ENCODE data around the gene GAB3.

GAB3 gene, protein sequence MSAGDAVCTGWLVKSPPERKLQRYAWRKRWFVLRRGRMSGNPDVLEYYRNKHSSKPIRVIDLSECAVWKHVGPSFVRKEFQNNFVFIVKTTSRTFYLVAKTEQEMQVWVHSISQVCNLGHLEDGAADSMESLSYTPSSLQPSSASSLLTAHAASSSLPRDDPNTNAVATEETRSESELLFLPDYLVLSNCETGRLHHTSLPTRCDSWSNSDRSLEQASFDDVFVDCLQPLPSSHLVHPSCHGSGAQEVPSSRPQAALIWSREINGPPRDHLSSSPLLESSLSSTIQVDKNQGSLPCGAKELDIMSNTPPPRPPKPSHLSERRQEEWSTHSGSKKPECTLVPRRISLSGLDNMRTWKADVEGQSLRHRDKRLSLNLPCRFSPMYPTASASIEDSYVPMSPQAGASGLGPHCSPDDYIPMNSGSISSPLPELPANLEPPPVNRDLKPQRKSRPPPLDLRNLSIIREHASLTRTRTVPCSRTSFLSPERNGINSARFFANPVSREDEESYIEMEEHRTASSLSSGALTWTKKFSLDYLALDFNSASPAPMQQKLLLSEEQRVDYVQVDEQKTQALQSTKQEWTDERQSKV

DNA sequence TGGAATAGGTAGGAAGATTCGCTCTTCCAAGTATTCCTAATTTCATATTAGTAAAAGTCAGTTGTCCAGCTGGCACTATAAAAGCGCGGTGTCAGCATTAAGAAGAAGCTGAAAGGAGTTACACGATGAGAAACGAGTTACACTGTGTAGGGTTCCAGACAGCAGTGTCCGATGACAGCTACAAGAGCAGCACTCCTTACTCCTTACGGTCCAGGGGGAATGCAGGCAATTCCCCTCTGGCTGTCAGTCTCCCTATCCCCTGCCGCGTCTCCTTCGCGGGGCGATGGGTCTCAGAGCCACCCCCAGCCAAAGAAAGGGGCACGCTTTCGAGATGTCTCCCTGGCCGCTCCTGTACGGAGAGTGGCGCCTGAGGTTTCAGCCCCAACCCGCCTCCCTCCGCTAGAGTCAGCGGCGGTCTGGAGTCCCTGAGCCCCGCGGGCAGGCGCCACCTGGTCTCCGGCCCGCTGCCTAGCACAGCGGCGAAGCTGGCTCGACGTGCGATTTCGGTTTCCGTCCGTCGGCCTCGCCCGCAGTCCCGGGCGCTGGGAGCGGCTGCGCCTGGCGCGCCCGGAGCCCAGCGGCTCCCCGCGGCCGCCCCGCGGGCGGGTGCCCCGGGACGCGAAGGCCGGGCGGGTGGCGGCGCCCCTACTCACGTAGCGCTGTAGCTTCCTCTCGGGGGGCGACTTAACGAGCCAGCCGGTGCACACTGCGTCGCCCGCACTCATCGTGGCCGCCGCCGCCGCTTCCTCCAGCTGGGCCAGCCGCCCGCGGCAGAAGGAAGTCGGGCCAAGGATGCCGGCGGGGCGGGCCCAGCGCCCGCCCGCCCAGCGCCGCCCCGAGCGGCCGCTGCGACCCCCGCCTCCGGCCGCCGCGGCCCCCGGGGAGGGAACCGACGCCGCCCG is at the start of gene GAB3:
GAB3 (minus strand) TSS at position 777 of the 902 bp plus-strand sequence; CDS start at position 725, 52 bp downstream.
- FAIRE-seq = no peak

DNA sequence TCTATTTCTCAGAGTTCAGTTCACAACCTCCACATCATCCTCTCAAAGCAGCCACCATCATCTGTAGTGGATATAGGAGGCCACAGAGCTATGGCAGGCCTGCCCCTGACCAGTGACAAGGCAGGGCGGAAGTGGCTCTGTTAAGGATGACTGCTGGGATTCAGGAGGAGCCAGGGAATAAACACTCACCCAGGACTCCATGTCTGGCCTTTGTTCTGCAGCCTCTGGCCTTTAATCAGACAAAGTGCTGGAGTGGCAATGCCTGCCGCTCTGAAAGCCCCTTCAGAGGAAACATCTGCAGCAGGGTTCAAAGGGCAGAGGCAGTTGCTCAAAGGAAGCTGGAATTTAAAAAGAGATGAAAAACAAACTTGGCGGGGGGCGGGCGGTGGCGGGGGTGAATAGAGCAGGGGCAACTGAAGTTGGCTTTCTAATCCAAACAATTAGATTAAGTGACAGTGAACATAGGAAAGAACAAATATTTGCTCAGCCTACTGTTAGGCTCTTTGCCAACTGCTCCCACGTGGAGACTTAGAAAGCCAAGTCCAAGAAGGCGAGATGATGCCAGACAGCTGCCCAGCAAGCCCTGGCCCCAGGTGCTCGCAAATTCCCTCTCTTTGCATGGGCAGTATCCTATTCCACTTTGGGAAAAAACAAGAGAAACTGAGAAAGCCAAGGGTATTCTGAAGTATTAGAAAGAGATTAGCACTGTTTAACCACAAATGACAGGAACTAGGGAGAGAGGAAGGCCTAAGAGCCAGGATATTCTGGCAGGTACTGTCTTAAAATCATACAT is 48.9 kb upstream of the GAB3 start:
- FAIRE-seq = no peak

DNA sequence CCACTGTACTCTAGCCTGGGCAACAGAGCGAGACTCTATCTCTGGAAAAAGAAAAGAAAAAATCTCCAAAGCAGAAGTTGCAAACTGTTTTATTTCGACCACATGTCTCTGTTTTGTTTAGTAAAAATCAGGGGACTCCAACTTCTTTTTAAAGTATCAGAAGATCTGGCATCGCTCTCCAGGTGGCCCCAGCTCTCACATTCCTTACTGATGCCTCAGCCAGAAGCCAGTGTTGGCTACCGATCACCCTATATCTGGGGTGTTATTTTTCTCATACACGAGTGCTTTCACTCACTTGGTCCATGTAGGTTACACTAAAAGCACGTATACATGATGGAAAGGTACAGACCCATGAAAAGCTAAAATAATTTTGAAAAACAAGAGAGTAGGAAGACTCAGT is 46.1 kb upstream of the GAB3 start:
- FAIRE-seq = no peak

DNA sequence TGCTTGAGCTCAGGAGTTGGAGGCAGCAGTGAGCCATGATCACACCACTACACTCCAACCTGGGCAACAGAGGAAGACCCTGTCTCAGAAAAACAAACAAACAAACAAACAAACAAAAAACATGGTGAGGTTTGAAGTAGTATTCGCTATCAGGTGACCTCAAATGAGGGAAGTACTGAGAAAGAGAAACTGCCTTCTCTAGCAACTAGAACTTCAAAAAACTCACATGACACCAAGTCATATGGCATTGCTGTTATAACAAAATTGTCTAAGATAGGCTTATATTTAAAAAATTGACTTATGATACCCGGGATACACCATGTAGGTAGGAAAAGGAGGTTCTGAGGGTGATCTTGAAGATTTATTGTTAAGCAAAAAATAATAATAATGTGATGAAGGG is 44.1 kb upstream of the GAB3 start:
- FAIRE-seq = no peak

DNA sequence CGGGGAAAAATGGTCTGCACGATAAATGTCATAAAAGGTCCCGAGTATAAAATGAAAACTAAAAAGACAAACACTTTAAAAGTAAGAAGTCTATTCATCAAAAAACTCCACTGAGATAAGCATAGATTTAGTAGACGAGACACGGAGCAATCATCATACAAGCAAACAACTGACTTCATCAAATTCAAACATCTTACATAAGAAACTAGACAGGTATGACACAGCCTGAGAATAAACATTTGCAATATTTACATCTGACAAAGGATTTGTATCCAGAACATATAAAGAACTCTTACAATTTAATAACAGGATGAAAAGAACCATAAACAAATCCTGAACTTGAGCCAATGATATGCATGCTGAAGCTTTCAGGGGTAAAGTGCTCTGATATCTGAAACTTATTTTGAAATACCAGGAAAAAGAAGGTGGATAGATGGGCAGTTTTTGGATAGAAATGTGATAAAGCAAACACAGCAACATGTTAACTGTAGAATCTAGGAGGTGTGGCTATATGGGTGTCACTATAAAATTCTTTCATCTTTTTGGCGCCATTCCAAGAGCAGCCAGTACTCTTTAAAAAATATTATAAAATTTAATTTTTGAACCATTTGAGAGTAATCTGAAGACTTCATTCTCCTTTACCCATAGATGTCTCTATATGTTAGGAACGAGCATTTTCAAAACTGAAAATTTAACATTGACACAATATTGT is 42.4 kb upstream of the GAB3 start:
- FAIRE-seq = no peak

DNA sequence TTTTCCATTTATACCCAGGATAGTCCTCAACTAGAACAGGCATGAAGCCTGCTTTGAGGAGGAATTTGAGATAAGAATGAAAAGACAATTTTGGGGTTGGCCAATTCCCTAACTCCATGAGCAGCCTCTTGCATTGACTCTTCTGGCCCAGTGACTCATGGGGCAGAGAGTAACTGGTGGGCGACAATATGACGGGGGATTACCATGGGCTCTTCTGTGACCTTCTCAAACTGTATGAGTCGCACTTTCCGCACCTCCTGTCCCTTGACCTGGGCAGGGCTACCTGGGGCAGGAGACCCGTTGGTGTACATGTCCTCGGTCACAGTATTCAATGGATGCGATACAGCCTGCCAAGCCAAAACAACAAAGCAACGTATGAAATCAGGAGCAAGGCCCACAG is 41.1 kb upstream of the GAB3 start:
- no peak for FAIRE-seq

DNA sequence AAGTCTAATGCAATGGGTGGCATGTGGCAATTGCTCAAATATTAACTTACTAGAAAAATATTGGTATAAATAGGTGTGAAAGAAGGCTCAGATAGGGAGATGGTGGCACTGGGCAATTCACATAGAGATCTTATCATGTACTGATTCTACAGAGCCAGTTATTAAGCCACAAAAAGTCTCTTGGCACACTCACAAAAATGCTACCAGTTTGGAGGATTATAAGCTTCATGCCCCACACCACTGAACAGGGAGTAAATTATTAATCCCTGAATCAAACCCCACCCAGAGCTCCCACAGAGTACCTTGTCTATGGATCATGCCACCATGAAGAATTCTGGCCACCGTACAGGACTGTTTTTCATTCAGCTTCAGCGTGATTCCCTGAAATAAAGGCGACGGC is 40.6 kb upstream of the GAB3 start:
- no peak for FAIRE-seq

DNA sequence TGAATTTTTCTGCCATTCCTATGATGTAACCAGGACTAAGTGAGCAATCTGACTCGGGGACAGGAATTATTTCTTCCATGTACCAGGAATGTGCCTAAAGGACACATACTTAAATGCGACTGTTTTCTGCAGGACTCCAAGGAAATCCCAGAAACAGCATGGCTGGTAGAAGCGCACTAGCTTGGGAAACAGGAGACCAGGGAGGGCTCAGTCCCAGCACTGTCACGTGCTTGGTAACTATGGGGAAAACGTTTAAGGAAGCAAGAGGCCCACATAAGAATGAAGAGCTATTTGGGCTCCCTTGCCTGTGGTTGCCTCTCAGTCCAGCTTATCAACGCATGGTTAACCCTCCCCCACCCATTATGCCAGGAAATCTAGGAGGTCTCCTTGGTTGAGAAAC is 34.8 kb upstream of the GAB3 start:
- no peak for FAIRE-seq

DNA sequence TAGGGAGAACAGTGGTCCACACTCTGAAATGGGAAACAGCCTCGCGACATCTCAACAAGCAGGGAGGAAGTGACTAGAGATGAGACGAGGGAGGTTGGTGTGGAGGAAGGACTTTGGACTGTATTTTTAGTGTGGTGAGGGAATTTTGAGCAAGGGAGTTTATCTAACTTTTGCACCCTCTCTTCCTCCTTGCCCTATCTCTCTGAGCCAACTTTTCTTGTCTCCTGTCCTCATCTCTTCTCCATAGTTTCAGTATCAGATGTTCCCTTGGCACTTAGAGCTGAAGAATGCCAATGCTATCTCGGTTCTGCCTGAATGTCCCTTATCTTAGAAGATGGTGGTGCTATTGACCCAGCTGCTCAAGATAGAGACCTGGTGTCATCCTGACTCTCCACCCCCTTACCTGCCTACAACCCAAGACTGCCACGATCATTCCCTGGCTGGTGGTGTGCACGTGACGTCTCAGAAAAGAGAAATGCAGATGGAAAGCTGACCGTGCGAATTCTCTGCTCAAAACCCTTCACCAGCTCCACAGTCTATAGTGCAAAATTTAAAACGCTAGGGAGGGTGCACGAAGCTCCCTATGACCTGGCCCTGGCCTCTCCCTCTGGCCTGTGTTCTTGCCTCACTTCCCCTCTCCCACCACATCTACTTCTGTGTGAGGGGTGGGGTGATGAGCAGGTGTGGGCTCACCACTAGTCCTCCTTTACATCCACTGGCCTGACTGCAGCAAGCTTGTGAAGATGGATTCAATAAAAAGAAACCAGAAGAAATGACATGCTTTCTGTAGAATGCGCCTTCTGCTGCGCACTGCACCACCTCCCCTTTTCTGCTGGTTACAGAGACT is 33.5 kb upstream of the GAB3 start:
- FAIRE-seq = no peak

DNA sequence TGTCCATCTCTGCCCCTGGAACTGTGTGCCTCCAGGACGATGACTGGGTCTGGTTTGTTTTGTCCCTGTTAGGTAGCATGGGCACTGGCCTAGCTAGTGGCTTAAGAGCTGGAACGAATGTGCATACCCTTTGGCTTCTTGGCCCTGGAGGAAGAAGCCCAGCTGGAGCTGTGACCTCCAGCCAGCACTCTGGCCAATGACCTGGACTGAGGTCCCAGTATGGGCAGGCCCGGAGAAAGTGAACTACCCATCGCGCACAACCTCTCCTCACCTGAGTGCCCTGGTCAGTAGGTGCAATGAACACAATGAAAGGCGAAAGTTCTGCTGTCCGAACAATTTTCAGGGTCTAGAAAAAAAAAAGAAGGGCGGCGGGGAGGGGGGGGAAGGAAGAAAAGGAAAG is 30.1 kb upstream of the GAB3 start:
- no peak for FAIRE-seq

DNA sequence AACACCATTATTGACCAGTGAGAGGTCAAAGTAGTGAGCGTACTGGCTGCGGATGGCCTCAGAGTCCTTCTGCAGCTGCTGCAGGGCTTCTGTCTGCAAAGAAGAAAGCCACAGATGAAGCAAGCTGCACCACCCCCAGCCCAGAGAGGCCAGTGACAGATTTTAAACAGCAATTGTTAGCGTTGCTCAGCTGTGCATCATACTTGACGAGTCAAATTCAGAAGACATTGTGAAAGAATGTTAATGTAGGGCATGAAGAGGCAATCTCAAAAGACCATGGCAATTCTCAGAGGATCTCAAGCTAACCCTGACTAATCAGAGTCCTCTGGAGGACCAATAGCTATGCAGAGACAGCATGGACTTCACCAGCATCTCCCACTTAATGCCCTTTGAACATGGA is 28.4 kb upstream of the GAB3 start:
- FAIRE-seq = no peak

DNA sequence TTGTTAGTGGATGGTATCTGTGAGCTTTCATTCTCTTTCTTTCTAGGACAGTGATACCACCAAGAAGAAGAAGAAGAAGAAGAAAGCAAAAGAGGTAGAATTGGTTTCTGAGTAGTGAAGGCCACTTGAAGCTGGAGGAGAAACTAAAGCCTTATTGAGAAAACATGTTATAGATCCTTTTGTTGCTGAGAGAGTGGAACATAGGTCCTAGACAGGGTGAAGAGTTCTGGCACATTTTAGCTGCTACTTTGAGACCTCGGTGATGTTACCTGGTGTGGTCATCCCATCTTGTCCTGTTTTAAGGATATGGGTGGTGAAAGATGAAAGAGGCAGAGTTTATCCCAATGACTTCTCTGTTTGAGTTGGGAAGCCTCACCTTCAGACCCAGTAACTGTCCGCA is 25.9 kb upstream of the GAB3 start:
- FAIRE-seq = no peak

DNA sequence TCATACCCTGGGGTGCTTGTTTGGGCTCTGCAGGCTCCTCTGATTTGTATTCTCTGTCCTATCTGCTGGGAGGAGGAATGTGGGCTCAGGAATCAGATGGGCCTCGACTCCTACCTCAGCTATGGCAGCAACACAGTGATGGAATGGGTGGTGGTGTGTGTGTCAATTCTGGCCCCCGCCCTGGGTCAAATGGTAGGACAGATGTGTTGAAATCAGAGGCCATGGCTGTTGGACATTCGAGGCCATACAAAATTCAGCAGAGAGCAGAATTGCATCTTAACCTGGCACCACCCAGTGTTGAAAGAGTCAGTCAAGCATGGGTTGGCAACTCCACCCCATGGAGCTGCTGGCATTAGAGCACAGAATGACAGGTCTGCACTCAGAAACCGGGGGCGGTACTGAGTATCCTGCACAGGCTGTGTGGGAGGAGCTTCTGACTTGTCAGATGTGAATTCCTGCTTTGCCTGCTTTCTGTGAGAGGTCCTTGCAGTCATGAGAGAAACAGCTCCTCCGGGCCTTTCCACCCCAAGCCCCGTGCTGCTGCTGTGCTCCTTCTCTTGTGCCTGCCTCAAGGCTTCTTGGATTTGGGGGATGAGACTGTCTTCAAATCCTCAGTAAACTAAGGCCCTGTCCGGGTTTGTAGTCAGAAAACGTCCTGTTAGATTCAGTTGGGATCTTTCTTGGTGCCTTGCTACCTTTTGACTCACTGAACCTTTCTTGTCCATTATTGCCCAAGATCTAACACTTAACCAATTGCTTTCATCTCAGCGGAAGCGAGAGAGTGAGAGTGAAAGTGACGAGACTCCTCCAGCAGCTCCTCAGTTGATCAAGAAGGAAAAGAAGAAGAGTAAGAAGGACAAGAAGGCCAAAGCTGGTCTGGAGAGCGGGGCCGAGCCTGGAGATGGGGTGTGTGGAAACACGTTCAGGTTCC is 24.8 kb upstream of the GAB3 start:
- FAIRE-seq = no peak

DNA sequence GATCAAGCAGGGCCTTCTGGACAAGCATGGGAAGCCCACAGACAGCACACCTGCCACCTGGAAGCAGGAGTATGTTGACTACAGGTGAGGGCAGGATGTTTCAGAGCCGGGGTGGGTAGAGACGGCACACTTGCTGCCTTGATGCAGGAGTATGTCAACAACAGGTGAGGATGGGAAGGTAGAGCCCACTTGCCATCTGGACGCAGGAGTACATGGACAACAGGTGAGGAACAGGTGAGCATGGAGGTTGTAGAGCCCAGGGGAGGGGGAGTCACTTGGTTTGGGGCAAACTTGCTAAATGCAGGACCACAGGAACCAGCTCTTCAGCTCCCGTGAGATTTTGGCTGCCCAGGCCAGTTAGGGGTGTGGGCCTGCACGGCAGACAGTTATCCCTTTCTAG is 23.7 kb upstream of the GAB3 start:
- FAIRE-seq = no peak

DNA sequence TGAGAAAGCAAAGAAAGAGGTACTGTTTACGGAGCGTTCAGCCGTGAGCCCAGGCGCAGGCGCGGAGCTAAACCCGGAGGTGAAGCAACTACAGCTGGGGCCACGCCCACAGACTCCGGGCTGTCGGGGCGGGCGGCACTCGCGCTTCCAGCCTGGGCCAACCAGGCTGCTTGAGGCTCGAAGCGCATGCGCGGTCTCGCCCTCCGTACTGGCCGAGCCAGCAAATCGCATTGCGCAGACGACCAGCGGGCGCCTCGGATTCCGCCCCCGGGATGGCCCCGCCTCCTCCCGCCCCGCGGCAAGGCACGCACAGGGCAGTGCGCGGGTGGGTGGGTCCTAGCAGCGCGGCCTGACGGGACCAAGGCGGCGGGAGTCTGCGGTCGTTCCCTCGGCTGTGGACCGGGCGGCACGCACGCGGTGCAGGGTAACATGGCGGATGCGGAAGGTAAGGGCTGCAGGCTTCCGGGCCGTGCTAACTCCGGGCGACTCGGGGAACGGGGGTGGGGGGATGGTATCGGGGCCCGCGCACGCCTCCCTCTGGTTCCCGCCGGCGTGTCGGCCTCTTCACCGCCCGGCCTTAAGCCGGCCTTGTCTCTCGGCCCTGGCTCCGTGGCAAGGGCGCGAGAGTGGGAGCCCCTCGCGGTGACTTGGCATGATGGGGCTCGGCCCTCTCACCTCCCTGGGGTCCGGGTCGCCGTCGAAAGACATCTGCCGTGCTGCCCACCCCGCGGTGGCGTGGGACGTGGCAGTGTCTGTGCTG is 11.8 kb upstream of the GAB3 start, which contains the start of gene DKC1:
DKC1 (plus strand) TSS at position 328 of the 760 bp plus-strand sequence; CDS start at position 430, 102 bp downstream.
- FAIRE-seq = peak; percentile 23

DNA sequence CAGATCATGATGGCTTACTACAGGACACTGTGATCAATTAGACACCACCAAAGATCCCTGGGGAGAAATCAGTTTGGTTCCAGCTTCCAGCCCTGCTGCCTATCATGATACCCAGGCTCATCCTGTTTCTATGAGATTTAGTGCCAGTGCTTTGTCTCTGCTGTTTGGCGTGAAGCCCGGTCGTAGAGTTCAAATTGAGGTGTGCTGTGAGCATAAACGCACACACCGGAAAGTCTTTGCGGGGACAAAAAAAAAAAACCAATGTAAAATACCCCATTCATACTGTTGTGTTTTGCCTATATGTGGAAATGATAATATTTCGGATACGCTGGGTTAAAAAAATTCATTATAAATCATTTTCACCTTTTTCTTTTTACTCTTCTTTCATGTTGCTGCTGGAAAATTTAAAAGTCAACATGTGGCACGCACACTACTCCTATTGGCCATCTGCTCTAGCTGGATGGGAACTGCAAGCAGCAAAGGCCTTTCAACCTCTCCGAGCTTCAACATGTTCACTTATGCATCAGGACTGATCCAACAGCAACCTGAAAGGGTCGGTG is 11.2 kb upstream of the GAB3 start:
- no peak for FAIRE-seq

DNA sequence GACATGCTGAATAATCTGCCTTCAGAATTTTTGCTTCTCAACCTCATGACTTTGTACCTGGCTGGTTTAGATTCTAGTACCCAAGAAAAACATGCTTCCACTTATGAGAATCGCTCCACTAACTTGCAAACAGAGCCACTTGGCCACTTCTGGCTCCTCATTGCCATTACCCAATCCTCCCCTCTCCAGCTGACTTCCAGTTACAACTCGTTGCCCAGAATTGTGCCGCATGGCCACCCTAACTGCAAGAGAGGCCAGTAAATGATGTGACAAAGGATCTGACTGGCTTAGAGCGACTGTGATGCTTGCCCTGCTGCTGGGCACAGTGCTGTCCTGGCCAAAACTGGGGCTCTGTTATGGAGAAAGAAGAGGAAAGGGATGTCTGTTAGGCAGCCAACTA is 7.8 kb upstream of the GAB3 start:
- no peak for FAIRE-seq

DNA sequence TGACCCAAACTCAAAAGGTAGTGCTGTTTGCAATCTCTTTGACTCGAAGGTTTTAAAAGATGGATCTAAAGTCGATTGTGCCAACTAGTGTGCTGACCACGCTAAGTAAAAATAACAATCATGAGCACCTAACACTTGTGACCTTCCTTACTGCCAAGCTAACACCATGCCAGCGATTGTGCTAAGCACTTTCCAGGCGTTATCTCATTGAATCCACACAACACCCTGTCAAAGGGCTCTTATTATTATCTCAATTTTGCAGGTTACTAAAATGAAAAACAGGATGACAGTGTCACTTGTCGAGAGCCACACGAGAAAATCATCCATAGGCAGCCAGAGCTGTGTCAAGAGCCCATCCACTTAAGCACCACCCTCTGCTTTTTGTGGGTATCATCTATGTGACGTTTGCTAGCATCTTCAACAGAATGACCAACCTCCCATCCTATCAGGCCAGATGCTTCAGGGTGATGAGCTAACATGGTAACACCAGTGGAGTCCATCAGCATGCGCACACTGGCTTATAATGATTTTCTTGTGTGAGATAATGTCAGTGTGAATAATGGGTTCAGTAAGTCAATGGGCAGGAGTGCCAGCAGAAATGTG is 893 bp upstream of the GAB3 start:
- FAIRE-seq = no peak

Data from A204.1 (cell line).